Measurements from ENCODE around the gene LETM1.

Gene LETM1

DNA sequence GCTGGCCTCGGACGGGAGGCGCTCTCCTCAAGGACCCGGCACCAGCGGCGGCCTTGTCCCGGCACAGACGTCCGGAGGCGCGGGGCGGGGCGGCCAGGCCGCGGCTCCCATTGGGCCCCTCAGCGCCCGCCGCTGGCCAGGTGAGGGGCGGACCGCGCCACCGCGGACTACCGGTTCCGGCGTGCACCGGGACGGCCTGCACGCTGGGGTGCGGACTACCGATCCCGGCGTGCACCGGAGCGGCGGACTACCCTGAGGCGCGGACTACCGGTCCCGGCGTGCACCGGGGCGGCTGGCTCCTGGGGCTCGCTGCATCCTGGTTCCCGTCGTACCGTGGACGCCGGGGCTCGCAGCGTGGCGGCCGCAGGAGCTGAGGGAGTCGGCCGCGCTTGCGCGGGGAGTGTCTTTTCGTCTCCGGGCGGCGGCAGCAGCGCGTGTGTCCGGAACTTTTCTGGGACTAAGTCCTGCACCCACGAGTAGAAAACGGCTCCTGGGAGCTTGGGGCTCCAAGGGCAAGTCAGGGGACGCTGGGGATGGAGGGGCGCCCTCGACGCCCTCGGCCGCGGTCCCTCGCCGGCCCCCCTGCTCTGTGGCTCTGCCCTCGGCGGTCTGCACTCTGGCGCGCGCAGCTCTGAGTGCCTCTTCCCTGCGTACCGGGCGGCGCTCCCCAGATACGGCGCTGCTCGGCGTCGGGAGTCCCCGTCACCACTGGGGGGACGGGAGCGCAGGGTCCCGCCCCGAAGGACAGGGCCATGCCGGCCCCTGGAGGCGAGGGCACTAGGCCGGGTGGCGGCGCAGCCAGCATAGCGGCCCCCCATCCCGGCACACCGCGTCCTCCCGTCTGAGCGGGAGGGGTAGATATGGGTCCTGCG is at the start of gene LETM1:
Gene LETM1, minus strand, starts transcription at position 86 of the 872 bp plus-strand sequence. CDS start 206 bp downstream, outside the sequence.
- DNase-seq: peak; percentile 93 to 94

GRCh38 chr4:1904042-1904441 is 48.1 kb upstream of the LETM1 start:
- no peak for DNase-seq

- peak in 1 of 2 experiments; percentile 14 for DNase-seq
Observed at GRCh38 chr4:1903035-1903434, 47.1 kb upstream of the LETM1 start.

DNA sequence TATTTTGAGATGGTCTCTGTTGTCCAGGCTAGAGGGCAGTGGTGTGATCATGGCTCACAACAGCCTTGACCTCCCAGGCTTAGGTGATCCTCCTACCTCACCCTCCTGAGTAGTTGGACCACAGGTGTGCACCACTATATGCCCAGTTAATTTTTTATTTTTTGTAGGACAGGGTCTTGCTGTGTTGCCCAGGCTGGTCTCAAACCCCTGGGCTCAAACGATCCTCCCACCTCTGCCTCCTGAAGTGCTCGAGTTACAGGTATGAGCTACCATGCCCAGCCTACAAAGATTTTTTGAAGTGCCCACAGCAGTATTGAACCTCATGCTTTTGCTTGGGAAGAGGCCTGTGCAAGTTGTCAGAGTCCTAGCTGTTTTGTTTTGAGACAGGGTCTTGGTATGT is 46.3 kb upstream of the LETM1 start:
- no peak for DNase-seq

DNA sequence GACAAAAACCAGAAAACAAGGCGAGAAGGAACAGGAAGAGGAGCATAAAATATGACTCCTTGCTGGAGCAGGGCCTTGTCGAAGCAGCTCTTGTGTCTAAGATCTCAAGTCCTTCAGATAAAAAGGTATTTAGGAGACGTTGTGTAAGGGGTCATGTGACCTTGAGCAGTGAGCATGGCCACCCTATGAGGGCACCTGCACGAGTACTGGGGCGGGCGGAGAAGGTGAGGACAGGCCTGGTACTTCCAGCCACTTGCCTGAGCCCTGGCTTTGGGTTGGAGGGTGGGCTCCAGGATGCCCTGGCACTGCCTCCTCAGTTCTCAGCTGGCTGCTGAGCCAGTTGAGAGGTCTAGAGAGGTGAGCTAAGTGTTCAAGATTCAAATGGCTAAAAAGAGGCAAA is 45.2 kb upstream of the LETM1 start:
- DNase-seq: no peak

GRCh38 chr4:1900624-1901023 is 44.7 kb upstream of the LETM1 start:
- DNase-seq: no peak

DNA sequence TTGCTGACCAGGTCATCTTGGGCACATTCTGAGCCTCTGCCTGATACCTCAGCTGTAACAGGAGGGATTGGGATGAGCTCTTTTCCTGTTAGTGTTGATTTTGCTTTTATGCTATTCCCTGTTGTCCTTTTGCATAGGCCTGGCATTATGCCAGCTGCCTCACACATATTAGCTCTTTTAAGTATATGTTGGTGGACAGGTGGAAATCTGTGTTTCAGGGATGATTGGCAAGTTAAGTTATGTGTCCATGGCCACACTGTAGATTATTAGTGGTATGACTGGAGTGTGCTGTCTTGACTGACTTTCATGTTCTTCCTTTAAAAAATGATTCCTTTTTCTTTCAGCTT is 44.1 kb upstream of the LETM1 start:
- DNase-seq: no peak

DNA sequence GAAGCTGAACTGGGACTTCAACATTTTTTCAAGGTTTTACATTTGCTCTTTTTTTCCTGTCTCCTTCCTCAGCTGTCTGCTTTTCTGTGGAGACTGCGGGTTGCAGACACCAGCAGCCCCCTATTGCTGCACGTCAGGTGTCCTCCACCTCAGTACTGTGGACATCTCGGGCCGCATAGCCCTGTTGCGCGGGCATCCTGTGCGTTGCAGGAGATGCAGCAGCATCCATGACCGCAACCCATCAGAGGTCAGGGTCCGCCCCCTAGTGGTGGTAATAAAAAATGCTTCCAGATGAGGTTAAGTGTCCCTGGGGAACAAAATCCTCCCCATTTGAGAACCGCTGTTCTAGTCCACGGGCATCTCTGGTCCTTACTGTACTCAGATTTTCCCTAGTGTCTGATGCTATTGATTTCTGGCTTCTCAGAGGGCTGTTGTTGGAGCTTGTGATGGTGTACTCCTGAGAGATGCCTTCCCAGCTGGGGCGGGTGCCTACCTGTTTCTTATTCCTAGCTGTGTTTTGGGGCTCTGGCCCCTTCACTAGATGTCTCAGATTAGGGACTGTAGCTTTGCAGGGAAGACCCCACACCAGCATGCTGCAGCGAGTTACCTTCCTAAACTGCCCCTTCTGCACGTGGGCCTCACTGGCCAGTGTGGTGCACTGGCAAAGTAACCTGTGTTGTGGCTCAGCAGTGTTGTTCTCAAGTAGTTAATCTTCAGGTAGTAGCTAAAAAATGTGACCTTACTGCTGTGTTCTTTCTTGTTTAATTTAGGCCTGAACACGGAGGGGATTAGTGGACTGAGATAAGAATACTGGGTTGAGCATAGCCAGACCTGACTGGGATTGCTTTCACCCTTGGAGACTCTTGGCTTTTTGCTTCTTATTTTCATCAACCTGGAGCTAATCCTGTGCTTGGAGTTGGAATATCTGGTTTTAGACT is 43.5 kb upstream of the LETM1 start:
- peak; percentile 62 to 74 for DNase-seq

GRCh38 chr4:1898681-1899080 is 42.7 kb upstream of the LETM1 start:
- no peak for DNase-seq

DNA sequence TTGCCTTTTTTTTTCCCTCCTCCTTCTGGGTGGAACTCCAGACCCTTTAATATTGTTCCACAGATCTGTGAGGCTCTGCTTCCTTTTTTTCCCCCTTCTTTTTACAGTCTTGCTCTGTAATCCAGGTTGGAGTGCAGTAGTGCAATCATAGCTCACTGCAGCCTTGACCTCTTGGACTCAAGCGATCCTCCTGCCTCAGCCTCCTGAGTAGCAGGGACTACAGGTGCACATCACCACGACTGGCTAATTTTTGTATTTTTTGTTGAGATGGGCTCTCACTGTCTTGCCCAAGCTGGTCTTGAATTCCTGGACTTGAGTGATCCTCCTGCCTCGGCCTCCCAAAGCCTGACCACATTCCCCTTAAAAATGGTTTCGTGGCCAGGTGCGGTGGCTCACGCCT is 42.1 kb upstream of the LETM1 start:
- DNase-seq: no peak

- no peak for DNase-seq
Observed at GRCh38 chr4:1896658-1896991, 40.7 kb upstream of the LETM1 start.

DNA sequence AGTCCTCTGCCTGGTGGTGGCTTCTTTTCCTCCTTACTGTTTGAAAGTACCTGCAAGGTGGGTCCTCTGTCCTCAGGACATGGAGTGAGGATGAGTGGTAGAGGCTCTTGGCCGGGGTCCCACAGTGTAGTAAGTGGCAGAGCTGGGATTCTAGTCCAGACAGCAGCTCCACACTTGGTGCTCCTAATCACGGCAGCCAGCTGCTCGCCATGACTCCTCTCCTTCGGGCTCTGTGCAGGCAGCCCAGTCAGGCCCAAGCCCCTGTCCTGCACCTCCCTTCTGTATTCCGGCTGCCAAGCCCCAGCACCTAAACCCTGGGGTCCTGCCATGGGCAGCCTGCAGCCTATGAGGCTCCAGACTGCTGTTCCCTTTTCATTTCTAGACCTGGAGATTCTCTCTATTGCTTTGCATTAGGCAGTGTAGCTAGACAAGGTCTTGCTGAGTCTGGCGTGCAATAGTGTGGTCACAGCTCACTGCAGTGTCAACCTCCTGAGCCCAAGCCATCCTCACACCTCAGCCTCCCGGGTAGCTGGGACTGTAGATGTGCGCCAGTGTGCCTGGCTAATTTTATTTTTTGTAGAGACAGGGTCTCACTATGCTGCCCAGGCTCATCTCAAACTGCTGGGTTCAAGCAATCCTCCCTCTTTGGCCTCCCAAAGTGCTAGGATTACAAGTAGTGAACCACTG is 40.2 kb upstream of the LETM1 start:
- no peak for DNase-seq

GRCh38 chr4:1890979-1891570 is 35.1 kb upstream of the LETM1 start:
- DNase-seq: no peak

- no peak for DNase-seq
Observed at GRCh38 chr4:1887052-1887451, 31.1 kb upstream of the LETM1 start.

DNA sequence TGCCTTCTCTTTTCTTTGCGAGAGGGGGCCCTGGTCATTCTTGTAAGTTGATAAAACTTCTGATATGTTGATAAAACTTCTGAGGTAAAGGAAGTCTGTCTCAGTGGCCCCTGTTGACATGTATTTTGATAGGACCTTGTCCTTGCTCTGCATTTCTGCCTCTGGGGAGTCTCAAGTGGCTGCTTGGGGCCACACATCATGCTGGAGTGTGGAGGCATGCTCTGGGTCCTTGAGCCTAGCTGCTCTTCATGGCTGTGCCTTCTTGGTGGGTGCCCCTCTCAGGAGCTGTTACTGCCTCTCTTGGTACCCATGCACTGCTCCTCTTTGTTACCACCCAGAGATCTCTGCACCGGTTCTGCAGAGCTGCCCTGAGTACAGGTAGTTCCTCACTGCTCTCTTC is 29.5 kb upstream of the LETM1 start:
- DNase-seq: no peak

DNA sequence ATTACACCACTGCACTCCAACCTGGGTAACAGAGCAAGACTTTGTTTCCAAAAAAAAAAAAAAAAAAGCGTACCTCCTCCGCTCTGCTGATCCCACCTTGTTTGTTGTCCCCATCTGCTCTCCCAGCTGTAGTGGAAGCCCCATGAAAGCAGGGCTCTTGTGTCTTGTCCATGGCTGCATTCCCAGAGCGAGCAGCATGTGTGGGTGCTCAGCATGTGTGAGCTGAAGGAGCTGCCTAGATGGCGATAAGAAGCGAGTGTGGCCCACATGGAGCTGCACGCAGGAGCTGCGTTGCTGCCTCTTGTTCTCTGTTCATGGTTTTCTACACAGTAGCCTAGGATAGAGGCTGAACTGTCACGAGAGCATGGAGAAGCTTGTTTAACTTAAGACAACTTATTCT is 27.6 kb upstream of the LETM1 start:
- no peak for DNase-seq

- no peak for DNase-seq
Observed at GRCh38 chr4:1882850-1883271, 26.9 kb upstream of the LETM1 start.

GRCh38 chr4:1880332-1880731 is 24.4 kb upstream of the LETM1 start:
- no peak for DNase-seq

DNA sequence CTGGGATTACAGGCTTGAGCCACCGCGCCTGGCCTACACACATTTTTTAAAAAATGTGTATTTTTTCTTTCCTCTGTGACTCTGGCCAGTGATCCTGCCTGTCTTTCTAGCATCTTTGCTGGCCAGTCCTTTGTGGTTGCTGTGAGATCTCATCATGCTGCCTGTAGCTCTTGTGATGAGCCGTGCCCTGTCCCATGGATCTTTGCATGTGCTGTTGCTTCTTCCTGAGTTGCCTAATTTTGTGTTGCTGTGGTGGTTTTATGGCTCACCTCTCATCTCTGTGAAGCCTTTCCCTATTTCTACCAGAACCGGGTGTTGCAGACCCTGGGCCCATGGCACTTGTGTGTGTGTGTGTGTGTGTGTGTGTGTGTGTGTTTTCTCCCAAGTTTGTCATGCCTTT is 23.5 kb upstream of the LETM1 start:
- no peak for DNase-seq

GRCh38 chr4:1874201-1874600 is 18.2 kb upstream of the LETM1 start:
- DNase-seq: no peak

DNA sequence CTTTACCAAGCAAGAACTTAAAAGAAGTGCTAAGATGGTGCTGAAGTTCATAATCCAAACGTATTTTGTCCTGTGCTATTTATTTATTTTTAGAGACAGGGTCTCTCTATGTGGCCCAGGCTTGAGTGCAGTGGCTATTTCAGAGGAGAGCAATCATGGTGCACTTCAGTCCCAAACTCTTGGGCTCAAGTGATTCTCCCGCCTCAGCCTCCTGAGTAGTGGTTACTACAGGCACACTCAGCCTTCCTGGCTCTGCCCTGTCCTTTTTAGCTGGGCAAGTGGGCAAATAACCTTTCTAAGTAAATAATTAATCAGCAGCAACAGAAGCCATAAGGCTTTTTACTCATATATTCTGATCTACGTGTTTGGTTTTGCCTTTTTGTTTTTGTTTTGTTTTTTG is 17.8 kb upstream of the LETM1 start:
- DNase-seq: no peak

DNA sequence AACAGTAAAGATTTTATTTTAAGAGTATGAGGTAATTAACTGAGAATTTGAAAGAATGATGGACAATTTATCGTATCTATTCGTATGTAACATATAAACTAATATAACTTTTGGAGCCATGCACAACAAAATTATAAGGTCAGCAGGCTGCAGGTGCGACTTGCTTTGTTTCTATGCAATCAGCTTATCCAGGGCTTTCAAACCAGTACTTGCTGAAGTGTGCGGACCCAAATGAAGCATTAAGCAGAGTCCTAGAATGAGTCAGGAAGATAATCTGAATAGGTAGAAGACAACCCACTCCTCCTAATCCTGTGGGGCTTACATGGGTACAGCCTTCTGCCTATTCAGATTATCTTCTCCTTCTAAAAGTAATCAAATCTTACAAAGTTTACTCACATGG is 17.3 kb upstream of the LETM1 start:
- DNase-seq: no peak

GRCh38 chr4:1872870-1873269 is 16.9 kb upstream of the LETM1 start:
- peak; percentile 27 to 44 for DNase-seq
